ENCODE measurements around the gene CELF5.
"Not testable (repeated sequence)": the region's sequence is repeated elsewhere in the genome, so short reads cannot be mapped to it uniquely, and the experiment has no call there.

Gene CELF5

DNA sequence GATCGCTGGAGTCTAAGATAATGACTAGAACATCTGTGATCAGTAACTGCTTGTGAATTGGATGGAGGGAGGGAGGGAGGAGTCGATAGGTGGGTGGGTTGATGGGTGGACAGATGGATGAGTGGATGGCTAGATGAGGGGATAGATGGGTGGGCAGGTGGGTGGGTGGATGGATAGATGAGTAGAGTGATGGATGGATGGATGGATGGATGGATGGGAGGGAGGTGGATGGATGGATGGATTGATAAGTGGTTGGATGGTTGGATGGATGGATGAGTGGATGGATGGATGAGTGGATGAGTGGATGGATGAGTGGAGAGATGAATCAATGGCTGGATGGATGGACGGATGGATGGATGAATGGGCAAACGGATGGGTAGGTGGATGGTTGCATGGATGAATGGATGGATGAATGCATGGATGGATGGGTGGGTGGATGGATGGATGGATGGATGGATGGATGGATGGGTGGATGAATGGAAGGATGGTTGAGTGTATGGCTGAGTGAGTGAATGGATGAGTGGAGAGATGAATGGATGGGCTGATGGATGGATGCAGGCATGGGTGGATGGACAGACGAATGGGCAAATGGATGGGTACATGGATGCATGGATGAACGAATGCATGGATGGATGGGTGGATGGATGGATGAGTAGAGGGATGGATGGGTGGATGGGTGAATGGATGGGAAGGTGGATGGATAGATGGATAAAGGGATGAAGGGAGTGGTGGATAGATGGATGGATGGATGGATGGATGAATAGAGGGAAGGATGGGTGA is 97.9 kb downstream of the CELF5 start:
- DNase-seq (ENCODE audit: low read depth): no peak

- no peak for DNase-seq (ENCODE audit: low read depth)
Measured at GRCh38 chr19:3323026-3323425, 98.6 kb downstream of the CELF5 start.

DNA sequence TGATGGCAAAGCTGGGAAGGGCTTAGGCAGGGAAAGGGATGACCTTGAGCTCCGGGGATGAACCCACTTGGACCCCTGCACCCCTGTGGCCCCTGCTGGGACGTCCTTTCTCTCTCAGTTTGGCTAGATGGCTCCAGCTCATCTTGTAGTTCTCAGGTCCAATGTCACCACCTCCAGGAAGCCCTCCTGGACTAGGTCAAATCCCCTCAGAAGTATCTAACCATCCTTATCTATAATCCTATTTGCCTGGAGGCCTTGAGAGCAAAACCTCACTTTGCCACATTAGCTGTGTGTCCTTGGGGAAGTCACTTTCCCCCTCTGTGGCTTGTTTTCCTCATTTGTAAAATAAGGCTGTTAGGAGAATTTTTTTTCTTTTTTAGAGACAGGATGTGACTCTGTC is 99.2 kb downstream of the CELF5 start:
- no peak for DNase-seq (ENCODE audit: low read depth)

DNA sequence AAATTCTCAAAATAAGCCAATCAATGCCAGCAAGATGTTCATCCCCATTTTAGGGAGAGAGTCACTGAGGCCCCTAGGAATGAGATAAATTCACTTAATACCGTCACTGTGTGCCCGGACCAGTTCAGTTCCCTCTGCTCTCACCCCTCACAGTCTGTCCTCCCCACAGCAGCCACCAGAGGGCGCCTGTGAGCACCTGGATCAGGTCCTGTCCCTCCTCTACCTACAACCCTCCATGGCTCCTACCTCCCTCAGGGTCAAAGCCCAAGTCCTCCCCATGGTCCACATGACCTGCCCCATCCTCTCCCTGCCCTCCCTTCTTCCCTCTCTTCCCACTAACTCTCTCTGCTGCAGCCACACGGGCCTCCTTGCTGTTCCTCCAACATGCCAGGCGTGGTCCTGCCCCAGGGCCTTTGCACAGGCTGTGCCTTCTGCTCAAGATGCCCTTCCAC is 100.0 kb downstream of the CELF5 start:
- DNase-seq (ENCODE audit: low read depth): no peak

- no peak for DNase-seq (ENCODE audit: low read depth)
Measured at GRCh38 chr19:3325451-3325850, 101.0 kb downstream of the CELF5 start.

DNA sequence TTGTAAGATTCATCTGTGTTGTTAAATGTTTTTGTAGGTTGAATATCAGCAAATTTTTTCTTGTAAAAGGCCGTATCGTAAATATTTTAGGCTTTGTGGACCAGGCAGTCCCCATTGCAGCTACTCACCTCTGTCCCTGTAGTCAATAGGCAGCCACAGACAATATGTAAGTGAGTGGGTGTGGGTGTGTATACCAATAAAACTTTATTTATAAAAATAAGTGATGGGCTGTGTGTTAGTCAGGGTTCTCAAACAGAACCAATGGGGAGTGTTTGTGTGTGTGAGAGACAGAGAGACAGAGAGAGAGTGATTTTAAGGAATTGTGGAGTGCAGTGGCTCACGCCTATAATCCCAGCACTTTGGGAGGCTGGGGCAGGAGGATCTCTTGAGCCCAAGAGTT is 104.3 kb downstream of the CELF5 start:
- no peak for DNase-seq (ENCODE audit: low read depth)

DNA sequence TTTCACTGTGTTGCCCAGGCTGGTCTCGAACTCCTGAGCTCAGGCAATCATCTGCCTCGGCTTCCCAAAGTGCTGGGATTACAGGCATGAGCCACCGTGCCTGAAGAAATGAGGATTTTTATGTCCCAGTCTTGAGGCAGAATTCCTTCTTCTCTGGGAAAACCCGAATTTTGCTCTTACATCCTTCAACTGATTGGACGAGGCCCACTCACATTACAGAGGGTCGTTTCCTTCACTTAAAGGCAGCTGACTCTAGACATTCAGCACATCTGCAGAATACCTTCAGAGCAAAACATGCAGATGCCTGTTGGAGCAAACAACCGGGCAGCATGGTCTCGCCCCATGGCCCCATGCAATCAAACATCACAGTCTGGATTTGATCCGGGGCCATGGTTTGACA is 105.6 kb downstream of the CELF5 start:
- no peak for DNase-seq (ENCODE audit: low read depth)

GRCh38 chr19:3332232-3332631 is 107.8 kb downstream of the CELF5 start:
- not testable (repeated sequence) for DNase-seq (ENCODE audit: low read depth)

GRCh38 chr19:3333020-3333583 is 108.6 kb downstream of the CELF5 start:
- no peak for DNase-seq (ENCODE audit: low read depth)

- no peak for DNase-seq (ENCODE audit: low read depth)
Measured at GRCh38 chr19:3333662-3334061, 109.2 kb downstream of the CELF5 start.

- not testable (repeated sequence) for DNase-seq (ENCODE audit: low read depth)
Measured at GRCh38 chr19:3334749-3335430, 110.4 kb downstream of the CELF5 start.

GRCh38 chr19:3335431-3336350 is 111.2 kb downstream of the CELF5 start:
- peak; percentile 70 for DNase-seq (ENCODE audit: low read depth)

DNA sequence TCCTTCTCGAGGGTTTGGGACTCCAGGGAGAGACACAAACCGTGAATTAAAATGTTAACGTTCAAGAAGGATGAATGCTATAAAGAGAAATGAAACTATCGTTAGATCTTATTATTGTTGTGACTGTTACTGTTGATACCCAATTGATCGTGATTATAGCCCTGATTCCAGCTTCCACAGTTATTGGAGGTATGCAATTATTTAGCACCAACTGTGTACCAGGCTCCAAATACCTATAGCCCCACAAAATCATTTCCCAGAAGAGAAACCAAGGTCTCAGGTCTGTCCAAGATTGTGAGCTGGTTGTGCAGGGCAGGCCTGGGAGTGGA is 111.9 kb downstream of the CELF5 start:
- no peak for DNase-seq (ENCODE audit: low read depth)

DNA sequence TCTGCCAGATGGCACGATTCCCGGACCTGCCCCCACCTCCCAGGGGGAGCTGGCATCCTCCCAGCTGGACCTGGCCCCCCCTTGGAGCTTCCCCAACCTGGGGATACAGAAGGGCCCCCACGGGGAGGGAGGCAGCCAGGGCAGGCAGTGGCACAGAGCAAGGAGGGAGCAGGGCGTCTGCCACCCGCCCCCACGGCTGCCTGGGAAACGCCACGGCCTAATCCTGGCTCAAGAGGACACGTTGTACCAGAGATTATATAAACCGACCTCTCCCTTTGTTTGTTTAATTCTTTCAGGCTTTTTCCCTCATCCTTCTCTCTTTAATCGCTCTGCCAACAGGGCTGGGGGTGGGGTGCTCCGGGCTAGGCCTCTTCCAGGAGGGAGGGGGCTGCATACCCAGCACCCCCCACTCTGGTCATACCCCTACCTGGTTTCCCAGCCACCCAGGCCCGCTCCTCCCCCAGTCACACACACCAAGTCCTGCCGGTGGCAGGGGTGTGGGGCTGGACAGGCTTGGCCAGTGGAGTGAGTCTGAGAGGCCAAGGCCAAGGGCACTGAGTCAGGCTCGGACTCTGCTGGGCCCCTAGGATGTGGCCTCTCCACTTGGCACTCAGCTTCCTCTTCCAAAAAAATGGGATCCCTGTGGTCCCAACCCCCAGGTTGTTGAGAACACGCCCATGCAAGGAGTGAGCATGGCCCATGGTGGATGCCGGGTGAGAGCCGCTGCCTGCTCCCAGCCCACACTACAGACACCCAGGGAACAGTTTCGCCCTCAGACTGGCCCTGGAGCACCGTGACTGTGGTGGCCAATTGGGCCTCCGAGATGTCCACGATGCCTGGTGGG is 112.4 kb downstream of the CELF5 start:
- DNase-seq (ENCODE audit: low read depth): peak; percentile 97

GRCh38 chr19:3338541-3339181 is 114.2 kb downstream of the CELF5 start:
- DNase-seq (ENCODE audit: low read depth): no peak

DNA sequence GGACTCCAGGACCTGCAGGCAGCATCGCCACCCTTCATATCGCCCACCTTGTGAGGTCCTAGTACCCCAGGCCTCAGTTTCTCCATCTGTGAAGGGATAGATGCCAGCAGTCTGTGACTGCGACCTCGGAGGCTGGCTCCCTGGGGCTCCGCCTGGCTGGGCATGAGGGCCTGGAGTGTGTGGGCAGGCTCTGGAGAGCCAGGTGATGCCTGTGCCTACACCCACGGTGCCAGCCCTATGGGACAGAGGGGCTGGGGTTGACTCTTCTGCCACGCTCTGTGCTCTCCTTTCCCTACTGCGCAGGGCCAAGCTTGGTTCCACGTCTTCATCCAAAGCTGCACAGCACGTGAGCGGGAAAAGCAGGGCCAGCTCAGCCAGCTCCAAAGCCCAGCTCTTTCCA is 115.9 kb downstream of the CELF5 start:
- DNase-seq (ENCODE audit: low read depth): no peak

- no peak for DNase-seq (ENCODE audit: low read depth)
Measured at GRCh38 chr19:3342246-3342645, 117.8 kb downstream of the CELF5 start.

GRCh38 chr19:3342962-3343361 is 118.5 kb downstream of the CELF5 start:
- not testable (repeated sequence) for DNase-seq (ENCODE audit: low read depth)

- peak; percentile 85 for DNase-seq (ENCODE audit: low read depth)
Measured at GRCh38 chr19:3343619-3344502, 119.4 kb downstream of the CELF5 start.

Measured in amniotic epithelial cell (primary cell).